HEK293T (cell line): ENCODE results near the gene TLR6.

Experiments
- ARNT ChIP-seq: fragments of 450-650 bp; IDR thresholded peaks from 2 replicates; pipeline ENCODE4 v1.6.1; 2017; ENCODE audit warnings: mild to moderate bottlenecking
- BHLHE40 ChIP-seq: fragments of 450-650 bp; IDR thresholded peaks from 2 replicates; pipeline ENCODE4 v1.6.1; 2016; ENCODE audit warnings: mild to moderate bottlenecking, moderate library complexity, borderline replicate concordance
- HDGF ChIP-seq: fragments of 450-650 bp; IDR thresholded peaks from 2 replicates; pipeline ENCODE4 v1.6.1; 2017; ENCODE audit warnings: antibody characterized with exemption, borderline replicate concordance
- L3MBTL2 ChIP-seq: fragments of 450-650 bp; conservative IDR thresholded peaks from 2 replicates; pipeline ENCODE4 v1.6.1; 2016; ENCODE audit warnings: mild to moderate bottlenecking
- SP1 ChIP-seq: fragments of 450-650 bp; IDR thresholded peaks from 2 replicates; pipeline ENCODE4 v1.6.1; 2017
- SUZ12 ChIP-seq: fragments of 450-650 bp; IDR thresholded peaks from 2 replicates; pipeline ENCODE4 v1.6.1; 2016; ENCODE audit warnings: mild to moderate bottlenecking
- TARDBP ChIP-seq: fragments of 450-650 bp; IDR thresholded peaks from 2 replicates; pipeline ENCODE4 v1.6.1; 2016

- no peak for TF ChIP-seq SP1
- TF ChIP-seq SUZ12, result no peak
- no peak for TF ChIP-seq HDGF
- TF ChIP-seq BHLHE40, result no peak
- TF ChIP-seq TARDBP, result no peak
- TF ChIP-seq ARNT, result no peak
- no peak for TF ChIP-seq L3MBTL2
Observed at GRCh38 chr4:38896940-38897339, 40.3 kb upstream of the TLR6 start.
